Measurements from ENCODE around the gene RALGPS1. TPM values are rescaled to one million over a fixed set of nuclear protein-coding genes. Genes with fewer than 3 reads are reported as not detected.

The RALGPS1 gene
- total RNA-seq, 4 donors from 2014 or later, result 4.6 to 11.9 (median 10.0) TPM

DNA sequence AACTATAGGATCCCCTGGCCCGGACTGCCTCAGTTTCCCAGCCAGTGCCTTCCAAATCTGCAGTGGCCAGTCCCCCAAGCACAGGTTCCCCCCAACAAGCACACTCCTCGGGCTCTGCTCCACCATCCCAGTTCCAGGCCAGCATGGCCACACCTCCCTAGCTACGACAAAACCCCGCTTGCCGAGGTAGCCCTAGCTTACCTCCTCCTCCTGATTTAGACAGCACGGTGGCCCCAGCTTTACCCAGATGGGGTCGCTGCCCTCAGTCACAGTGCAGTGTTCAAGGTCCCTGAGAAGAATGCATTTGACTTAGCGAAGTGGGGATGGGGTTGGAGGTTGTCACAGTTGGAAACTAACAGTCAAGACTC, 309.2 kb downstream of the RALGPS1 start:
- TF ChIP-seq POLR2AphosphoS5 (IDR thresholded peaks at IDR 0.05) (no peak), POLR2A (IDR thresholded peaks at IDR 0.05; ENCODE audit: low read depth) (no peak), EP300 (IDR thresholded peaks at IDR 0.05) (no peak)
- TF ChIP-seq, protein P1, sequence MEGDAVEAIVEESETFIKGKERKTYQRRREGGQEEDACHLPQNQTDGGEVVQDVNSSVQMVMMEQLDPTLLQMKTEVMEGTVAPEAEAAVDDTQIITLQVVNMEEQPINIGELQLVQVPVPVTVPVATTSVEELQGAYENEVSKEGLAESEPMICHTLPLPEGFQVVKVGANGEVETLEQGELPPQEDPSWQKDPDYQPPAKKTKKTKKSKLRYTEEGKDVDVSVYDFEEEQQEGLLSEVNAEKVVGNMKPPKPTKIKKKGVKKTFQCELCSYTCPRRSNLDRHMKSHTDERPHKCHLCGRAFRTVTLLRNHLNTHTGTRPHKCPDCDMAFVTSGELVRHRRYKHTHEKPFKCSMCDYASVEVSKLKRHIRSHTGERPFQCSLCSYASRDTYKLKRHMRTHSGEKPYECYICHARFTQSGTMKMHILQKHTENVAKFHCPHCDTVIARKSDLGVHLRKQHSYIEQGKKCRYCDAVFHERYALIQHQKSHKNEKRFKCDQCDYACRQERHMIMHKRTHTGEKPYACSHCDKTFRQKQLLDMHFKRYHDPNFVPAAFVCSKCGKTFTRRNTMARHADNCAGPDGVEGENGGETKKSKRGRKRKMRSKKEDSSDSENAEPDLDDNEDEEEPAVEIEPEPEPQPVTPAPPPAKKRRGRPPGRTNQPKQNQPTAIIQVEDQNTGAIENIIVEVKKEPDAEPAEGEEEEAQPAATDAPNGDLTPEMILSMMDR (IDR thresholded peaks at IDR 0.05), result no peak
- DNase-seq (ENCODE audit: extremely low spot score), result no peak
- Histone ChIP-seq H3K4me3 (peak overlapping the region; percentile 81 to 93 (median 88)), H3K27ac (replicated peaks in 1 of 4) (peak overlapping the region; percentile 81 to 87 (median 84)), H3K27me3 (no peaks in the 10 kb centered on the region), H3K4me1 (peaks cover 14 to 28% (median 26%) of the 10 kb centered on the region in 4 donors), H3K36me3 (no peaks in the 10 kb centered on the region), H3K9me3 (no peaks in the 10 kb centered on the region)
- intact Hi-C loops (cut with DNase I), result no loop called here
- 32% methylated on average over 7 of the region's 8 CpGs for WGBS

DNA sequence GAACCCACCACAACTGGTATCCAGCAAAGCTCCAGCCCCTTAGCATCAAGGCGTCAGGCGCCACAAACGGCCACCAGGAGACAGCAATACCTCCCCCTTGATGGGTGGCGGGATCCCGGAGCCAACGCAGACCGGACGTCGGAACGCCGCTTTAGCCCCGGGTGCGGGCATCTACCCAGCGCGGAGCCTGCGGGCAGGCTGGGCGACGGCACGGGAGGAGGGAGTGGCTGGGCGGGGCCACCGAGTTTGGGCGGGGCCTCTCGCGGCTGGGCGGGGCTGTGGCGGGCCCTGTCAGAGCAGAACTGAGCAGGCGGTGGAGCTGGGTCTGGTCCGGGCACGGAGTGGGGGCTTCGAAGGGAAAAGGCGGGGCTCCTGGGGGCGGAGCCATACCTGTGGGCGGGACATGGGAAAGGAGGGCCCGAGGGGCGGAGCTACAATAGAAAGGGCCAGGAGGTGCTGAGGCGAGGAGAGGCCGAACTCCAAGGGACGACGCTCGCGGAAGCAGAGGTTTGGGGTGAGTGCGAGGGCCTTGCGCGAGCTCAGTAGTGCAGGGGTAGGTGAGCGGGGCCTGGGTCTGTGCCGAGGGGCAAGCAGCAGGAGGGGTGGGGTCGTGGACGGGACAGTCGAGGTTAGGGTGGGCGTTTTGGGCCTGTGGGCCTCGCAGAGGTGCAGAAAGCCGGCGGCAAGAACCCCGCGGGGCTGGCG, 309.7 kb downstream of the RALGPS1 start:
- 2% methylated on average over 29 of the region's 56 CpGs for WGBS
- no peaks in the 10 kb centered on the region for H3K27me3 ChIP-seq
- H3K9me3 ChIP-seq, result no peaks in the 10 kb centered on the region
- H3K36me3 ChIP-seq, result no peaks in the 10 kb centered on the region
- intact Hi-C loops (cut with DNase I), result no loop called here
- peaks cover 14 to 28% (median 26%) of the 10 kb centered on the region in 4 donors for H3K4me1 ChIP-seq
- peak overlapping the region; percentile 81 to 93 (median 88) for H3K4me3 ChIP-seq
- peak overlapping the region; percentile 81 to 87 (median 84) for H3K27ac ChIP-seq (replicated peaks in 1 of 4)
- DNase-seq (ENCODE audit: extremely low spot score), result peak; percentile 97
- TF ChIP-seq POLR2A (IDR thresholded peaks at IDR 0.05; ENCODE audit: low read depth) (no peak), POLR2AphosphoS5 (IDR thresholded peaks at IDR 0.05) (peak; percentile 21 to 55), EP300 (IDR thresholded peaks at IDR 0.05) (no peak)
- TF ChIP-seq, protein P1 (IDR thresholded peaks at IDR 0.05), result peak in 1 of 3 experiments; percentile 21

DNA sequence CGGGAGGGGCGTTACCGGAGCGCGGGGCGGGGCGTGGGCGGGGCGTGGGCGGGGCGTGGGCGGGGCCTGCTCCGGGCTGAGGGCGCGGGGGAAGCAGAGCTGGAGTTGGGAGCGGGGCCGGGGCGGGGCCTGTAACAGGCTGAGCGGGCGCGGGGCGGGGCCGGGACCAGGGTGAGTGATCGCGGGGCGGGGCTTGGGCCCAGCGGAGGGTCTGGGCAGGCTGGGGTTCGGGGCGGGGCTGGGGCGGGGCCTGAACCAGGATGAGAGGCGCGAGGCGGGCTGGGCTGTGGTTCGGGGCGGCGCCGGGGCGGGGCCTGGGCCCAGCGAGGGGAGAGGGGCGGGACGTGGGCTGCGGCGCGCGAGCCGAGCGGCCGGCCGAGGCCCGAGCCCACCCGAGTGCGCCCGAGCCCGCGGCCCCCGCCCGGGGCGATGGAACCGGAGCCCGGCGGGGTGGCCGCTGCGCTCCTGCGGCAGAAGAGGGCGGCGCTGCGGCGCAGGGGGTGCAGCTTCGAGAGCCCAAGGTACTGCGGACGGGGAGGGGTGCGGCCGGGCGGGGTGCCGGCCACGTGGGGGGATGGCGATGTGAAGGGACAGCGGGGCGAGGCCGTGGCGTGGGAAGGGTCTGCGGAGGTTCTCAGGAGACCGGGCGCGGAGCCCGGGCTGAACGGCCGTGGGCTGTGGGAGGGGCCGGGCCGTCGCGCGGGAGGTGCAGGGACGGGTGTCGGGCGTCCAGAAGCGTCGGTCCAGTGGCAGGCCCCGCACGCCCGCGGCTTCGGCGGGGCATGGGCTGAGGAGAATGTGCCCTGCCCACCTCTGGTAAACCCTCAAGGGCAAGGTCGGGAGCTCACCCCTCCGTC, 310.5 kb downstream of the RALGPS1 start:
- Histone ChIP-seq H3K4me1 (peaks cover 14 to 28% (median 26%) of the 10 kb centered on the region in 4 donors), H3K27me3 (no peaks in the 10 kb centered on the region), H3K27ac (replicated peaks in 1 of 4) (peak overlapping the region; percentile 81 to 87 (median 84)), H3K9me3 (no peaks in the 10 kb centered on the region), H3K4me3 (peak overlapping the region; percentile 81 to 93 (median 88)), H3K36me3 (no peaks in the 10 kb centered on the region)
- 0% methylated on average over 5 of the region's 106 CpGs for WGBS
- no peak for TF ChIP-seq EP300 (IDR thresholded peaks at IDR 0.05)
- TF ChIP-seq POLR2A (IDR thresholded peaks at IDR 0.05; ENCODE audit: low read depth), result no peak
- intact Hi-C loops (cut with DNase I), result no loop called here
- DNase-seq (ENCODE audit: extremely low spot score), result peak; percentile 100

DNA sequence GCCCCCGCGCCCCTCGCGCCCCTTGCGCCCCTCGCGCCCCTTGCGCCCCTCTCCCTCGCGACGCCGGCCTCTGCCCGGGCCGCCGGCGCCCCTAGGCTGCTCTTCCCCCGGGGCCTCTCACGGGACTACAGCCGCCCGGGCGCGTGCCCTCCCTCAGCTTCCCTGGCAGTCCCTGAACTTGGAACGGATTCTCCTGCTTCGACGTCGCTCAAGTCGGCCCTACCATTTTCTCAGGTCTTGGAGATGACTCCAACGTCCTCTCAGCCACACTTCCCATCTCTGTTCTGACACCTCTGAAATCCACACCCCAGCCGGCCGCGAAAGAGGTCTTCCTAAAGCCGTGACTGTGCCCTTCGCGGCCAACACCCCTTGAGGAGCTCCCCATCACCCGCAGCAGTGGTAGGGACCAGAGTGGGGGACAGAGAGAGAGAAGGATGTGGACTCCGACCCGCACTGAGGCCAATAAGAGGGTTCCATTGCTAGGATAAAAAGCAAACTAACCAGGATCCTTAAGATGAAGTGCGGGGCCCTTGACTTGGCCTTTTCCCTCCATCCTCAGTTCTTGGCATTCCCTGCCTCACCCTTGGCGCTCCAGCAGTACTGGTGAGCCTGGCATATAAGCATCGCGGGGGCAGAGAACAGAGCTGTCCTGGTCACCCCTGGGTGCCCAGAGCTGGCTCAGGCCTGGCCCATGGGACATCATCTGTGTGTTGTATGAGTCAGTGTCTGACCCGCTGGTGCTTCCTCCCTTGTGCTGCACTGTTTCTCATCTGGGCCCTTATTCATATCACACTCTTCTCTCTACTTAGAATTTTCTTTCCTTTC, 311.4 kb downstream of the RALGPS1 start:
- peaks cover 14 to 28% (median 26%) of the 10 kb centered on the region in 4 donors for H3K4me1 ChIP-seq
- peak overlapping the region; percentile 81 to 93 (median 88) for H3K4me3 ChIP-seq
- WGBS, result 77% methylated on average over 12 of the region's 42 CpGs
- no peak for DNase-seq (ENCODE audit: extremely low spot score)
- peak overlapping the region; percentile 21 to 87 (median 76) for H3K27ac ChIP-seq (replicated peaks in 1 of 4)
- TF ChIP-seq, protein P1 (IDR thresholded peaks at IDR 0.05), result no peak
- TF ChIP-seq POLR2AphosphoS5 (IDR thresholded peaks at IDR 0.05) (no peak), POLR2A (IDR thresholded peaks at IDR 0.05; ENCODE audit: low read depth) (no peak), EP300 (IDR thresholded peaks at IDR 0.05) (no peak)
- H3K27me3 ChIP-seq, result no peaks in the 10 kb centered on the region
- no peaks in the 10 kb centered on the region for H3K36me3 ChIP-seq
- H3K9me3 ChIP-seq, result no peaks in the 10 kb centered on the region
- intact Hi-C loops (cut with DNase I), result no loop called here
